Trophoblast cell (in vitro differentiated cells and primary cell): ENCODE measurements around the gene TSTD2.

Source experiments
- DNase-seq, 2 donors: peaks; one replicate each; pipeline ENCODE4 v3.0.0-alpha.2; 2016
- H2AFZ ChIP-seq: 2 replicates; pipeline ENCODE4 v1.6.1; 2013; ENCODE audit warnings: low read length, moderate library complexity, mild to moderate bottlenecking; ENCODE audit not compliant: insufficient read depth, poor library complexity
- H2AK5ac ChIP-seq: 2 replicates; pipeline ENCODE4 v1.6.1; 2013; ENCODE audit warnings: mild to moderate bottlenecking, low read length
- H2BK120ac ChIP-seq: 2 replicates; pipeline ENCODE4 v1.6.1; 2013; ENCODE audit warnings: low read length, mild to moderate bottlenecking, moderate library complexity; ENCODE audit not compliant: insufficient read depth, poor library complexity
- H2BK12ac ChIP-seq: 2 replicates; pipeline ENCODE4 v1.6.1; 2013; ENCODE audit warnings: mild to moderate bottlenecking, low read length, moderate library complexity
- H2BK5ac ChIP-seq: 2 replicates; pipeline ENCODE4 v1.6.1; 2013; ENCODE audit warnings: low read length, low read depth, moderate library complexity, mild to moderate bottlenecking; ENCODE audit not compliant: poor library complexity
- H3K14ac ChIP-seq: 2 replicates; pipeline ENCODE4 v1.6.1; 2013; ENCODE audit warnings: mild to moderate bottlenecking, low read length
- H3K18ac ChIP-seq: 2 replicates; pipeline ENCODE4 v1.6.1; 2013; ENCODE audit warnings: mild to moderate bottlenecking, low read length
- H3K23ac ChIP-seq: 2 replicates; pipeline ENCODE4 v1.6.1; 2013; ENCODE audit warnings: low read length
- H3K27ac ChIP-seq: 2 replicates; pipeline ENCODE4 v1.5.1; 2013; ENCODE audit warnings: low read depth, mild to moderate bottlenecking, inconsistent platforms, low read length, moderate library complexity
- H3K27me3 ChIP-seq: 2 replicates; pipeline ENCODE4 v1.6.1; 2013; ENCODE audit warnings: inconsistent platforms, mild to moderate bottlenecking, low read length, moderate library complexity; ENCODE audit not compliant: insufficient read depth
- H3K36me3 ChIP-seq, 2 experiments: 1 replicate in 1 of 2; 2 replicates in 1 of 2; pipeline ENCODE4 v1.6.1; 2013; ENCODE audit warnings: low read length in 2 of 2, mild to moderate bottlenecking in 2 of 2, moderate library complexity in 1 of 2; ENCODE audit not compliant: insufficient read depth in 2 of 2, control insufficient read depth in 1 of 2
- H3K4ac ChIP-seq: 2 replicates; pipeline ENCODE4 v1.6.1; 2013; ENCODE audit warnings: low read depth, mild to moderate bottlenecking, low read length, moderate library complexity
- H3K4me1 ChIP-seq, 2 experiments: 1 replicate in 1 of 2; 2 replicates in 1 of 2; pipeline ENCODE4 v1.6.1; 2013; ENCODE audit warnings: low read length in 2 of 2, mild to moderate bottlenecking in 2 of 2, moderate library complexity in 1 of 2; ENCODE audit not compliant: insufficient read depth in 2 of 2, control insufficient read depth in 1 of 2
- H3K4me2 ChIP-seq: 2 replicates; pipeline ENCODE4 v1.6.1; 2013; ENCODE audit warnings: inconsistent platforms, mild to moderate bottlenecking, low read length, moderate library complexity
- H3K4me3 ChIP-seq: 2 replicates; pipeline ENCODE4 v1.5.1; 2013; ENCODE audit warnings: mild to moderate bottlenecking, low read depth, low read length, inconsistent platforms
- H3K79me1 ChIP-seq: one replicate; pipeline ENCODE4 v1.6.1; 2013; ENCODE audit warnings: low read length
- H3K79me2 ChIP-seq: 2 replicates; pipeline ENCODE4 v1.6.1; 2013; ENCODE audit warnings: low read length, mild to moderate bottlenecking; ENCODE audit not compliant: control insufficient read depth, insufficient read depth, poor library complexity
- H3K9ac ChIP-seq: 2 replicates; pipeline ENCODE4 v1.6.1; 2013; ENCODE audit warnings: mild to moderate bottlenecking, low read length
- H3K9me3 ChIP-seq: 2 replicates; pipeline ENCODE4 v1.6.1; 2013; ENCODE audit warnings: low read depth, mild to moderate bottlenecking, control low read depth, inconsistent platforms, low read length; ENCODE audit not compliant: insufficient read depth
- H4K12ac ChIP-seq: 2 replicates; pipeline ENCODE4 v1.6.1; 2013; ENCODE audit warnings: low read depth, mild to moderate bottlenecking, low read length, moderate library complexity
- H4K8ac ChIP-seq: 2 replicates; pipeline ENCODE4 v1.6.1; 2013; ENCODE audit warnings: low read depth, mild to moderate bottlenecking, low read length, moderate library complexity
- H4K91ac ChIP-seq: one replicate; pipeline ENCODE4 v1.6.1; 2013; ENCODE audit warnings: low read depth, mild to moderate bottlenecking, low read length, moderate library complexity
- WGBS: extraction: QIAGEN DNeasy Blood & Tissue Kit; methylation state at CpG from one replicate; pipeline ENCODE4 v1.1.7; 2013; ENCODE audit warnings: missing lambda C conversion rate; ENCODE audit not compliant: insufficient read length, insufficient coverage; ENCODE audit errors: extremely low coverage; 5-methylcytosine and 5-hydroxymethylcytosine counted together

The TSTD2 gene

DNA sequence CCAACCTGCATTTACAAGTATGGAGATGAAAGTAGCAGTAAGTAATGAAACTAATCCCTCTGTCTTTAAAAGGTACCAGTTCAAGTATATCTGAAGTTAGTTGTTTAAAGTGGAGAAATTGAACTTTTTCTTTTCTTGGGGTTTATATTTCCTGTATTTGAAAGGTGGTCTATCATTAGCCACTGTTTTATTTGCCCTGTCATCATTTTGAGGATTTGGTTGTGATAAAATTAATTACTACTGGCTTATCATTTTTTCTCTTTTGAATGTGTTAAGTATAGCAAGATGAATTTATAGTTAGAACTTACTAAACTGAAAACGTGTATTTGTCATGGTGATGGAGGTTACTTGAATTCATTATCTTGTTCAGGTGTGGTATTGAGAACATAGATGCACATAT lies 25.5 kb upstream of the TSTD2 start:
- WGBS, result no CpG with 5 or more reads among the region's 1 CpG
- H3K9ac ChIP-seq, result no peak overlapping the region
- no peak overlapping the region for H2BK5ac ChIP-seq
- H3K23ac ChIP-seq, result no peak overlapping the region
- H3K4me2 ChIP-seq, result no peak overlapping the region
- no peak overlapping the region for H3K18ac ChIP-seq
- H3K4me1 ChIP-seq, result no peaks in the 10 kb centered on the region
- H3K79me1 ChIP-seq, result no peaks in the 10 kb centered on the region
- H2AFZ ChIP-seq, result no peak overlapping the region
- H4K91ac ChIP-seq, result no peak overlapping the region
- no peak overlapping the region for H3K14ac ChIP-seq
- H3K9me3 ChIP-seq, result no peaks in the 10 kb centered on the region
- no peak overlapping the region for H2AK5ac ChIP-seq
- no peak overlapping the region for H2BK120ac ChIP-seq
- H4K8ac ChIP-seq, result no peak overlapping the region
- no peaks in the 10 kb centered on the region for H3K27me3 ChIP-seq
- DNase-seq, result no peak
- H3K79me2 ChIP-seq, result no peaks in the 10 kb centered on the region
- H4K12ac ChIP-seq, result no peak overlapping the region
- no peak overlapping the region for H2BK12ac ChIP-seq
- no peak overlapping the region for H3K27ac ChIP-seq
- H3K36me3 ChIP-seq, result peaks cover 13 to 38% of the 10 kb centered on the region in 2 experiments
- no peak overlapping the region for H3K4me3 ChIP-seq
- H3K4ac ChIP-seq, result no peak overlapping the region

DNA sequence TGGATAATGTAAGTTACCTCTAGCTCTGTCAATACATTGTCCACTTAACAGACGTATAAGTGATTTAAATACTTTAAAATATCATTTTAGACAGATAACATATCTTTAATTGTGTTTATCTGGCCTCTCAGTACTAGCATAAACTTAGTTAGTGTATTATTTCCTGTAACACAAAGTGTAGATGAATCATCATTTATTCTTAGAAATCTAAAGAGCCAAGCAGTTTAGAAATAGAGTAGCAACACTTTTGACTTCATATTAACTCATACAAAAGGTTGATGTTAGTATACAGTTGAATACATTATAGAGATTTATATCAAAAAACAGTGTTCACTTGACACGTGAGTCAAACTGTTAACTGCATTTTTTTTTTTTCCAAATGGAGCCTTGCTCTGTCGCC lies 18.5 kb upstream of the TSTD2 start:
- Histone ChIP-seq H2AFZ (no peak overlapping the region), H3K79me2 (no peaks in the 10 kb centered on the region), H2BK12ac (no peak overlapping the region), H3K27me3 (no peaks in the 10 kb centered on the region), H3K9me3 (no peaks in the 10 kb centered on the region), H2BK120ac (no peak overlapping the region), H3K14ac (no peak overlapping the region), H3K18ac (no peak overlapping the region), H4K12ac (no peak overlapping the region), H3K4ac (no peak overlapping the region), H4K91ac (no peak overlapping the region), H3K4me2 (no peak overlapping the region), H3K4me3 (no peak overlapping the region), H4K8ac (no peak overlapping the region), H3K9ac (no peak overlapping the region), H3K36me3 (peaks cover 22 to 28% of the 10 kb centered on the region in 2 experiments), H2BK5ac (no peak overlapping the region), H2AK5ac (no peak overlapping the region), H3K23ac (no peak overlapping the region), H3K4me1 (no peaks in the 10 kb centered on the region), H3K79me1 (no peaks in the 10 kb centered on the region), H3K27ac (no peak overlapping the region)
- WGBS, result no CpG with 5 or more reads among the region's 3 CpGs
- DNase-seq, result no peak

DNA sequence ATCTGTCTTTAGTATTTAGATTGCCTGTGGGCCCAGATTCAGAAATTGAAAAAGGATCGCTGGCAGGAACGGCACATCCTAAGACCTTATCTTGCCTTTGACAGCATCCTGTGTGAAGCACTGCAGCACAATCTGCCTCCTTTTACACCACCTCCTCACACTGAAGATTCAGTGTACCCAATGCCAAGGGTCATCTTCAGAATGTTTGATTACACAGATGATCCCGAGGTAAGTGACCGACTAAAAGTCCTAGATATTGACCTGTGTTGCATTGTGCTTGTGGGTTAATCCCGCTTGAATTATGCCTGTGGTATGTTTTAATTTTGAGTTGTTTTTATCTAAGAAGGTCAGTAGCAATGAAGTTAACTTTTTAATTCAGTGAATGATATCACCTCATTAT lies 14.8 kb upstream of the TSTD2 start:
- WGBS, result no CpG with 5 or more reads among the region's 5 CpGs
- Histone ChIP-seq H2BK5ac (no peak overlapping the region), H4K8ac (no peak overlapping the region), H3K4me1 (no peaks in the 10 kb centered on the region), H3K36me3 (peaks cover 14 to 20% of the 10 kb centered on the region in 2 experiments), H2AFZ (no peak overlapping the region), H3K4ac (no peak overlapping the region), H2AK5ac (no peak overlapping the region), H3K79me1 (no peaks in the 10 kb centered on the region), H4K12ac (no peak overlapping the region), H3K9ac (no peak overlapping the region), H3K4me2 (no peak overlapping the region), H3K23ac (no peak overlapping the region), H2BK12ac (no peak overlapping the region), H3K27ac (no peak overlapping the region), H3K4me3 (no peak overlapping the region), H2BK120ac (no peak overlapping the region), H3K14ac (no peak overlapping the region), H3K9me3 (no peaks in the 10 kb centered on the region), H4K91ac (no peak overlapping the region), H3K27me3 (no peaks in the 10 kb centered on the region), H3K79me2 (no peaks in the 10 kb centered on the region), H3K18ac (no peak overlapping the region)
- DNase-seq, result no peak

DNA sequence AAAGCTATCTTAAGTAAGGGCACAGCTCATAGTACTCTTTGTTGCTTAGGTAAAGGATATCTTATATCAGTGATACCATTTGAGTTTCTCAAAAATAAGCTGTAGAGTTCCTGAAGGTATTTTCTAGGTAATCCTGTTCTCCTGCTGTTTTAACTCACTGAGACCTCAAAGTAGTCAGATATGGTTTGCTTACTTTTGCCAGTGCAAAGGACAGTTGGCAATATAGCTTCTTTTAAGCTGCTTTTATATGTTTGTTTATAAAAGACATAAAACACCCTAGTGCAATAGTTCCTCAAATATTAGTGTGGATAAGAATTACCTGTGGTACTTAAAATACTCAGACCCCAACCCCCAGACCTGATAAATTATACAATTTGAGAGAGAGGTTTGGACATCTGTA lies 12.6 kb upstream of the TSTD2 start:
- no peak overlapping the region for H3K4ac ChIP-seq
- no peak overlapping the region for H4K91ac ChIP-seq
- H3K18ac ChIP-seq, result no peak overlapping the region
- no peaks in the 10 kb centered on the region for H3K79me1 ChIP-seq
- H3K4me2 ChIP-seq, result no peak overlapping the region
- H2AFZ ChIP-seq, result no peak overlapping the region
- no peaks in the 10 kb centered on the region for H3K27me3 ChIP-seq
- H2AK5ac ChIP-seq, result no peak overlapping the region
- H3K4me1 ChIP-seq, result no peaks in the 10 kb centered on the region
- H2BK120ac ChIP-seq, result no peak overlapping the region
- H3K79me2 ChIP-seq, result no peaks in the 10 kb centered on the region
- H4K8ac ChIP-seq, result no peak overlapping the region
- no peak overlapping the region for H3K4me3 ChIP-seq
- no peak overlapping the region for H3K27ac ChIP-seq
- no peaks in the 10 kb centered on the region for H3K9me3 ChIP-seq
- peaks cover 5 to 13% of the 10 kb centered on the region in 2 experiments for H3K36me3 ChIP-seq
- H4K12ac ChIP-seq, result no peak overlapping the region
- no peak for DNase-seq
- no peak overlapping the region for H3K9ac ChIP-seq
- H2BK12ac ChIP-seq, result no peak overlapping the region
- H3K14ac ChIP-seq, result no peak overlapping the region
- H3K23ac ChIP-seq, result no peak overlapping the region
- no peak overlapping the region for H2BK5ac ChIP-seq
